ENCODE data around the gene HOXA6.
A peak's percentile ranks its signal among the peaks of the same experiment; 100 is the strongest.

HOXA6 gene

DNA sequence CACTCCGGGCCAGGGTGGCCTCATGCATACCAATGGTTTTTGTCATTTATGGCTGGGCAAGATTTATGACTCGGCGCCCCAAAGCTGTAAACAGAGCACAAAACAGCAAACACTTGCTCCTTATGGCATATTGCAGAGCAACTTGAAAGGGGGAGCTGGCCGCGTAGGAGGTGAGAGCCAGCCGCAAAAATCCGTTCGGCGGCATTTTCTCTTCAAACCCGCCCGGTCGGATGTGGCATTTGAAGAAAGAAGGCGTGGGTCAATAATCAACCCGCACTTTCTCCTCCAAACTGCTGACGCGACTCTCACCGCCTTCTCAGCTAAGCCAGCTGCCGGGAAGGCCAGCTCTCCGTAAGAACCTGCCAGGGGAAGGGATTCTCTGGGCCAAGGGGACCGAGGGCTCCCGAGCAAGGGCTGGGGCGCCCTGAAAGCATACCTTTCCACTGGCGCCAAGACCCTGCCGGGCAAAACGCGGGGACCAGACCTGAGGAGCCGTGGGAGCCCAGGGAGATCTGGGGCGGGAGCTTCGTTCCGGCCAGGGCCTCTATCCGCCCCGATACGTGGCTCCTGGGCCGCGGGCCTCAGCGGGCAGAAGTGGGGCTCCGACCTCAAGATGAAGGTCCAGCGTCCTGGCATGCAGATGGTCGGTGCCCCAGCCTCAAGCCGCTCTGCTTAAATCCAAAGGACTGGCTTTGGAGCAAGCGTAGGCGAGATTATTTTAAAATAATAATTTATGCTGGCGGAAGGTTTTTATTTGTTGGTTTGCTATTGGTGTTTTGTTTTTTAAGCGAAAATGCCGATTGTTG lies 32.1 kb downstream of the HOXA6 start:
- no peak for TF ChIP-seq CTCF (IDR thresholded peaks at IDR 0.05; ENCODE audit: low read depth, low read length)
- H3K4me3 ChIP-seq (ENCODE audit: low read depth, low read length), result peak overlapping the region; percentile 83

GRCh38 chr7:27114881-27115220 lies 32.7 kb downstream of the HOXA6 start:
- H3K4me3 ChIP-seq (ENCODE audit: low read depth, low read length), result peak overlapping the region; percentile 83
- no peak for TF ChIP-seq CTCF (IDR thresholded peaks at IDR 0.05; ENCODE audit: low read depth, low read length)

DNA sequence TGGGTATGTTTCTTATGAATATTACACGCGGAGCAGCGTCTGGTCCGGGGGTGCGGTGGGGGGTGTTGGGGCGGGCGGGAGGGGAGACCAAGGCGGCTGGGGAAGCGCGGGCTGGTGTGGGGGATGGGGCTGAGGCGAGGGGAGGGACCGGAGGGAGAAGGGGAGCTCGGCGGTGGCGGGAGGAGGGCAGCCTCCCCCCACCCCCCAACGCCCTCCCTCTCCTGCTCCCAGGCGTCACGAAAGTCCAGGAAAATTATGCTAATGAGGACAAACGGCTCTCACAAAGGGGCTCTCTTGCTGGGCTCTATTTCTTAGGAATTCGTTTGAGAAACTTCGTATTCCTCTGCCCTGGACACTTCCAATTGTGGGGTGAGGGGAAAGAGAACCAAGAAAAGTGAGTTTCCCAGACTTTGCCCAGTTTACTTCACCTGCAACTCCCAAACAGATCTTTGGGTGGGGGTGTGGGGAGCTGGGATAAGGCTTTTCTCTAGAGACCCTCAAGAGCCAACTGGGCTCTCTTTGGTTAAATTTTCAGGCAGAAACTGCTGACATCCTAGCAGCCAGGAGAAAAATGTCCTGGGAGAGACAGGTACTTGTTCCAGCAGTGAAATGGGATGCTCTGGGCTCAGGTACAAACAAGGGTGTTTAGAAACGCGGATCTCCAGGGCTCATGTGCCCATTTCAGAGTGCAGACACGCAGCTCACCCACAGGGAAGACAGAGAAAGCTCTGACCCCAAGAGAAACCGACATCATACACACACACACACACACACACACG lies 33.4 kb downstream of the HOXA6 start:
- peak overlapping the region; percentile 65 for H3K4me3 ChIP-seq (ENCODE audit: low read depth, low read length)

GRCh38 chr7:27112955-27113949 lies 34.3 kb downstream of the HOXA6 start:
- H3K4me3 ChIP-seq (ENCODE audit: low read depth, low read length), result peak overlapping the region; percentile 65
- TF ChIP-seq CTCF (IDR thresholded peaks at IDR 0.05; ENCODE audit: low read depth, low read length), result no peak

More for the DNA sequence above, 33.4 kb downstream of the HOXA6 start:
- TF ChIP-seq CTCF (IDR thresholded peaks at IDR 0.05; ENCODE audit: low read depth, low read length), result no peak

- H3K4me3 ChIP-seq (ENCODE audit: low read depth, low read length), result peak overlapping the region; percentile 65
- TF ChIP-seq CTCF (IDR thresholded peaks at IDR 0.05; ENCODE audit: low read depth, low read length), result no peak
Measured at GRCh38 chr7:27112361-27112760, 35.2 kb downstream of the HOXA6 start.

- no peak for TF ChIP-seq CTCF (IDR thresholded peaks at IDR 0.05; ENCODE audit: low read depth, low read length)
- peak overlapping the region; percentile 65 for H3K4me3 ChIP-seq (ENCODE audit: low read depth, low read length)
Measured at GRCh38 chr7:27111751-27112277, 35.8 kb downstream of the HOXA6 start.

All from WI38 (cell line).